K562 treated with DMSO at 1 percent for 48 hours (cell line): Measurements from ENCODE around the gene ZNF480. TPM values are rescaled to one million over a fixed set of nuclear protein-coding genes. Genes with fewer than 3 reads are reported as not detected.

Experiments
- total RNA-seq: library from RNA; unstranded; fragments of 300-600 nt; gene quantifications from 2 replicates; pipeline ENCODE4 v1.2.3, GENCODE V29; 2022; ENCODE audit warnings: low replicate concordance; ENCODE audit errors: extremely low read depth

The ZNF480 gene
- total RNA-seq = not detected in 2 replicates

DNA sequence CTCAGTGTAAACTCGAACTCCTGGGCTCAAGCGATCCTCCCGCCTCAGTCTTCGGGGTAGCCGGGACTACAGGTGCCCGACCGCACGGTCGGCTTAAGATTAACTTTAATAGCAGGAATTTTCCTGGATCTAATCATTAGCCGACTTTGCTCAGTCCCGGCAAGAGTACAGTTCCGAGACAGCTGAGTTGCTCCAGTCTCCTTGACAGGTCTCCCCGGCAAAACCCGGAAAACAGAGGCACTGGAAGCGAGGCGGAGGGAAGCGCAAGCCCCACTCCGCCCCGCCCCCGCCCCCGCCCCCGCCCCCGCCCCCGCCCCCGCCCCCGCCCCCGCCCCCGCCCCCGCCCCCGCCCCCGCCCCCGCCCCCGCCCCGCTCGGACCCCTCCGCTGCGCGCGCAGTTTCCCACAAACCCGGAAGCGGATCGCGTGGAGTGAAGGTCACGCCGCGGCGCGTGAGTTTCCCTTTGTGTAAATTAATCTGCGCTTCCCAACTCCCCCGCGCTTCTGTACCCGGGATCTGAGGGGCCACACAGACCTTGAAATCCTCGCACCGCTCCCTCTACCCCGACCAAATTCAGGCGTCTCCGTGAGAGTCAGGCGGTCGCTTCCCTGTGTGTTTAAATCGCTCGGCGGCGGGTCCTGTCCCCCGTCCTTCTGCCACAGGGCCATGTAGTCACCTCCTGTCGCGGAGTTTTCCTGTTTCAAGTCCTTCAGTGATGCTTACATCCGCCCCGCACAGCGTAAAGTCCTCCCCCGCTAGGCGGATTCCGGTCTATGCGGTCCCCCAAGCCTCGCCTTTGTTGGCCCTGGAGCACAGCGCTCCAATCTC, at the start of gene ZNF480:
Gene ZNF480, plus strand, starts transcription at position 397 of the 828 bp plus-strand sequence. CDS start 3,244 bp downstream, outside the sequence.

DNA sequence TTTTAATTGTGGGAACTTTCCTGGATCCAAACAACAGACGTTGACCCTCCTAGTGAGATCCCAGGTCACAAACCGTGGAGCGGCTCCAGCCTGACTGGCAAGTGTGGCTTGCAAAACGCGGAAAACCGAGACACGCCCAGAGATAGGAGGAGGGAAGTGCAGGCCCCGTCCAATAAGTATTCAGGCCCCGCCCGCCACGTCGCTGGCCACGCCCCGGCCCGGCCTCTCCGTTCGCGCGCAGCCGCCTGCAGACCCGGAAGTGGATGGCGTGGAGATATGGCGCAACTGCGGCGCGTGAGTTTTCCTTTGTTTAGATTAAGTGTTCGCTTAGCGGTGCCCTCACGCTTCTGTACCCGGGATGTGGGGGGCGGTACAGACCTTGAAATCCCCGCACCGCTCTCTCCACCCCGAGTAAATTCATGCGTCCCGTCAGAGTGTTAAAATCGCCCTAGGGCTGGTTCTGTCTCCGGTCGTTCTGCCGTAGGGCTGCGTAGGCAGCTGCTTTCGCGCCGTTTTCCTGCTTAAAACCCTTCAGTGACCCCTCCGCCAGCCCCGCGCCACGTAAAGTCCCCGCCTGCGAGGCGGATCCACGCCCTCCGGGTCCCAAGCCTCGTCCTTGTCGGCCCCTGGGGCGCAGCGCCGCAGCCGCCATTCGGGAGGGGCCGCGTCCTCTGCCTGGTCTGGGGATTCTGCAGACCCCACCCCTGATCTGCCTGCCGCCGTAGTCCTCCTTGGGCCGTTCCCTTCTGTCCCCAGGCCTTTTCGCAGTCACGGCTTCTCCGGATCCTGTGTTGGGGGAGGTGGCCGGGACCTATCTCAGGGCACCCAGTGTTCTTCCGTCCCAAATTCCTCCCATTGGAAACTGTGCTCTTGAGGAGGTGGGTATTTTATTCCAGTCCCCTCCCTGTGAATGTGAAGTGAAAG, 27.4 kb upstream of the ZNF480 start, which contains the start of gene ZNF766:
Gene ZNF766, plus strand, starts transcription at position 250 of the 924 bp plus-strand sequence. Its CDS starts 27 bp downstream, at position 277.

GRCh38 chr19:52336117-52336790, 39.3 kb downstream of the ZNF480 start, which contains the start of gene ZNF610:
TSS of gene ZNF610 (plus strand) at chr19:52336243. CDS start at chr19:52349173, 12,930 bp downstream.

GRCh38 chr19:52369559-52370340, 72.8 kb downstream of the ZNF480 start, which contains the start of gene ZNF880:
TSS of gene ZNF880 (plus strand) at chr19:52369923. CDS start at chr19:52369966, 43 bp downstream.

Other genes starting within 250 kb of the ZNF480 start
- gene ZNF432, start 248.3 kb upstream of the ZNF480 start, total RNA-seq = not detected in 2 replicates
- not detected in 2 replicates for gene ZNF841, start 201.4 kb upstream of the ZNF480 start, total RNA-seq
- gene ZNF616, start 157.2 kb upstream of the ZNF480 start, total RNA-seq = not detected in 2 replicates
- gene ZNF836, start 125.5 kb upstream of the ZNF480 start, total RNA-seq = not detected in 2 replicates
- gene PPP2R1A, start 107.1 kb upstream of the ZNF480 start, total RNA-seq = not detected in 2 replicates
- not detected in 2 replicates for gene ZNF766, start 27.6 kb upstream of the ZNF480 start, total RNA-seq
- not detected in 2 replicates for gene ZNF610, start 39.1 kb downstream of the ZNF480 start, total RNA-seq
- gene ZNF880, start 72.8 kb downstream of the ZNF480 start, total RNA-seq = not detected in 2 replicates
- not detected in 2 replicates for gene ZNF528, start 100.7 kb downstream of the ZNF480 start, total RNA-seq
- gene ZNF534, start 132.0 kb downstream of the ZNF480 start, total RNA-seq = not detected in 2 replicates
- not detected in 2 replicates for gene ZNF578, start 156.4 kb downstream of the ZNF480 start, total RNA-seq
- gene ZNF808, start 230.5 kb downstream of the ZNF480 start, total RNA-seq = not detected in 2 replicates